ENCODE data around the gene ZMYND11. TPM values are rescaled to one million over a fixed set of nuclear protein-coding genes. Genes with fewer than 3 reads are reported as not detected.

ZMYND11 gene
- total RNA-seq, 1 experiment from 2014 or later, result 101 TPM

DNA sequence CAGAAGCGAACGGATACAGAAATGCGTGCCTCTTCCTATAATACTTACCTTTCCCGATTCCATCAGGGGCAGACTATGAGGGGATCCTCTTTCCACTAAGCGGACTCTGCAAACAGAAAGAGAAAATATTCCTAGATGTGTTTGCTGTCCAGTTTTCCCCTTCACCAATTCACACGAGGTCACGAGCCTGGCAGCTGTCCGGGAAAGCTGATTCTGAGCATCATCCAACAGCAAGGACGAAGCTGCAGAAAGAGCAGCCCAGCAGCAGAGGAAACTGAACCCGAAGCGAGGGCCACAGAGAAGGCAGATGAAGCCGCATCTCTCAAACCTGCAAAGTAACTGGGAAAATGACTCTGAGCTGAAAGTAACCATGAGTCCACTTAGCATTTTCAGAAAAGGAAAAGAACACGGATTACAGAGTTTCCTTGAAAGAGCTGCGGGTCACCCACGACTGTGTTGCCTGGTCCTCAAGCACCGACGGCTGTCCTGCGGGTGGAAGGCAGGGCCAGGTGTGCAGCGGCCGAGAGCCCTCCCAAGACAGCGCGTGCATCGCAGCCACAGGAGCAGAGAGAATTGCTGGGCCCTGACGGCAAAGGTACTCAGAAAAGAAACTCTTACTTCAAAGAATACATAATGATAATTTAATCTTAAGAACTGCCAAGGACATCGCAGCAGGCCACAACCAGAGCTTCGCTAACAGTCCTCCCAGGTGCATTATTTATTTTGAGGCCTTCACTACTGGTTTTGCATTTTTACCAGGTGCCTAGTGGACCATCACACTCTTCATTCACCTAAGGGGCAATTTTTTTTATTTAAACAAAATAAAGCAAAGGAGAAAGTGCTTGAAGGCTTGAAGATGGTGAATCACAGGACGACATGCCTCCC lies 153.3 kb downstream of the ZMYND11 start:
- Histone ChIP-seq H3K9me3 (no peaks in the 10 kb centered on the region), H3K4me1 (peaks cover 7% of the 10 kb centered on the region; the same call in 1 of the 2 replicates), H3K27me3 (replicated peaks; ENCODE audit: control insufficient read depth, insufficient read depth, low read length) (no peaks in the 10 kb centered on the region), H3K36me3 (ENCODE audit: control insufficient read depth, insufficient read depth, low read length) (0 out of 2 replicates have a peak, but pooled peaks cover 1% of the 10 kb centered on the region), H3K4me3 (ENCODE audit: low read depth, low read length) (no peak overlapping the region)
- no peaks in the 10 kb centered on the region for H3K27me3 Mint-ChIP-seq (ENCODE audit: insufficient read depth, unreplicated experiment)
- CTCF ChIA-PET, result interaction anchor here (0.6 to 1.0 kb wide), 2 partner anchors 41 to 148 kb away, joined by 3 to 10 read pairs; no protein-coding TSS in a partner anchor
- H3K4me3 Mint-ChIP-seq (ENCODE audit: unreplicated experiment), result no peak overlapping the region
- TF ChIP-seq, protein P1, sequence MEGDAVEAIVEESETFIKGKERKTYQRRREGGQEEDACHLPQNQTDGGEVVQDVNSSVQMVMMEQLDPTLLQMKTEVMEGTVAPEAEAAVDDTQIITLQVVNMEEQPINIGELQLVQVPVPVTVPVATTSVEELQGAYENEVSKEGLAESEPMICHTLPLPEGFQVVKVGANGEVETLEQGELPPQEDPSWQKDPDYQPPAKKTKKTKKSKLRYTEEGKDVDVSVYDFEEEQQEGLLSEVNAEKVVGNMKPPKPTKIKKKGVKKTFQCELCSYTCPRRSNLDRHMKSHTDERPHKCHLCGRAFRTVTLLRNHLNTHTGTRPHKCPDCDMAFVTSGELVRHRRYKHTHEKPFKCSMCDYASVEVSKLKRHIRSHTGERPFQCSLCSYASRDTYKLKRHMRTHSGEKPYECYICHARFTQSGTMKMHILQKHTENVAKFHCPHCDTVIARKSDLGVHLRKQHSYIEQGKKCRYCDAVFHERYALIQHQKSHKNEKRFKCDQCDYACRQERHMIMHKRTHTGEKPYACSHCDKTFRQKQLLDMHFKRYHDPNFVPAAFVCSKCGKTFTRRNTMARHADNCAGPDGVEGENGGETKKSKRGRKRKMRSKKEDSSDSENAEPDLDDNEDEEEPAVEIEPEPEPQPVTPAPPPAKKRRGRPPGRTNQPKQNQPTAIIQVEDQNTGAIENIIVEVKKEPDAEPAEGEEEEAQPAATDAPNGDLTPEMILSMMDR (IDR thresholded peaks at IDR 0.05; ENCODE audit: insufficient read depth in 1 of 2, low read depth in 1 of 2, low read length in 1 of 2, severe bottlenecking in 1 of 2, unreplicated experiment in 1 of 2), result no peak
- H3K27ac Mint-ChIP-seq (ENCODE audit: unreplicated experiment), result no peak overlapping the region
- POLR2A ChIA-PET, result interaction anchor here (1.5 kb wide), 1 partner anchor 41 kb away, joined by 5 read pairs; no protein-coding TSS in a partner anchor
- no TSS peak for BruUV-seq (replicated peaks)
- peaks cover 6% of the 10 kb centered on the region for H3K36me3 Mint-ChIP-seq (ENCODE audit: insufficient read depth, unreplicated experiment)
- H3K4me1 Mint-ChIP-seq (ENCODE audit: low read depth, unreplicated experiment), result no peaks in the 10 kb centered on the region
- no peaks in the 10 kb centered on the region for H3K9me3 Mint-ChIP-seq (ENCODE audit: unreplicated experiment)
- no peak for DNase-seq
- intact Hi-C loops (cut with micrococcal nuclease; ENCODE audit: unreplicated experiment), result no loop called here

DNA sequence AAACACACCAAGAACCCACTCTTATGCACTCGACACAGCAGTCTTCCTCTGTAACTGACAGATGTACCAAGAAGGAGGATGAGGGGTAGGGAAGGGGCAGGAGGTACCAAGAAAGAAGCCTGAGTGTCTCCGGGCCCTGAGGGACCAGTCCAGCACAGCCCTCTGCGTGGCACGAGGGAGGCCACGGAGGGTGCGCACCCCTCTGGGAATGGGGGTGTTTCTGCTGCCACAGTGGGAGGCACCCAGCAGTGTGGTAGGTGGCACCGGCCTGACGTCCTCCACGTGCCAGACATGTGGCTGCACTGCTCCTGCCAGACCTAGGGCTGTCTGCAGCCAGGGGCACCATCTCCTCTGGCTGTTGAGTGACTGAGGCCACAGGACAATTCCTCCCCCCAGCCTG lies 154.3 kb downstream of the ZMYND11 start:
- no peak for DNase-seq
- H3K27me3 Mint-ChIP-seq (ENCODE audit: insufficient read depth, unreplicated experiment), result no peaks in the 10 kb centered on the region
- H3K27me3 ChIP-seq (replicated peaks; ENCODE audit: control insufficient read depth, insufficient read depth, low read length), result no peaks in the 10 kb centered on the region
- H3K9me3 Mint-ChIP-seq (ENCODE audit: unreplicated experiment), result no peaks in the 10 kb centered on the region
- intact Hi-C loops (cut with micrococcal nuclease; ENCODE audit: unreplicated experiment), result no loop called here
- H3K4me1 Mint-ChIP-seq (ENCODE audit: low read depth, unreplicated experiment), result no peaks in the 10 kb centered on the region
- TF ChIP-seq, protein P1 (IDR thresholded peaks at IDR 0.05; ENCODE audit: insufficient read depth in 1 of 2, low read depth in 1 of 2, low read length in 1 of 2, severe bottlenecking in 1 of 2, unreplicated experiment in 1 of 2), result no peak
- no peak overlapping the region for H3K4me3 Mint-ChIP-seq (ENCODE audit: unreplicated experiment)
- BruUV-seq (replicated peaks), result no TSS peak
- no peak overlapping the region for H3K27ac Mint-ChIP-seq (ENCODE audit: unreplicated experiment)
- H3K36me3 Mint-ChIP-seq (ENCODE audit: insufficient read depth, unreplicated experiment), result peaks cover 6% of the 10 kb centered on the region
- H3K4me1 ChIP-seq, result peaks cover 7% of the 10 kb centered on the region; the same call in 1 of the 2 replicates
- 0 out of 2 replicates have a peak, but pooled peaks cover 1% of the 10 kb centered on the region for H3K36me3 ChIP-seq (ENCODE audit: control insufficient read depth, insufficient read depth, low read length)
- no peaks in the 10 kb centered on the region for H3K9me3 ChIP-seq
- H3K4me3 ChIP-seq (ENCODE audit: low read depth, low read length), result no peak overlapping the region
- CTCF ChIA-PET, result no interaction called here
- POLR2A ChIA-PET, result no interaction called here

DNA sequence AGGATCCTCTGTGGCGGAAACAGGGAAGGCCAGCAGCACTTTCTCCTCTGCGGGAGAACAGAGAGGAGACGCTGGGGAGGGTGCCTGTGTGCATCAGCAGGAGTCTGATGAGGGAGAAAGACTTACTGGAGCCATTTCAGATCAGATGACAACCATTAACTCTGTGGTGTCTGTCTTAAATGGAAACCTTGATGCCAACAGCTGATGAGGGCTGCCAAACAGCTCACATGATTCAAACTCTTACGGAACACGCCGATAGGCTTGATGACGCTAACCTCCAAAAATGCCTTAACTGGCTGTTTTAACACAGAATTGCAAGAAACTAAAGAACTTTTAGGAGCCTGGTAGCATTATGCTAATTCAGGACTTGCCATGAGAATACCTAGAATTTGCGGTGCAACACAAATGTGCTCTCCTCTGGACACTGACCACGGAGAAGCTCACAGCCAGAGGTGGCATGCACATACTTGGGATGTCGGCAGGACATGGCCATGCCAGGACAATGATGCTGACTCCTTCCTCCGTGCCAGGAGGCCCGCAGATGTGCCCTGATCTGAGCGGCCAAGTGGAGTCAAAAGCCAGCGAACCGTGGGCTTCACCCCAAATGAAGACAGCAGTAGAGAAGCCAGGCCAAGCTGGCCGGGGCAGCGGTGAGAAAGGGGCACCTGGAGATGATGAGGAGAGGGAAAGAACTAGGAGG lies 154.9 kb downstream of the ZMYND11 start:
- H3K4me3 ChIP-seq (ENCODE audit: low read depth, low read length), result no peak overlapping the region
- H3K9me3 ChIP-seq, result no peaks in the 10 kb centered on the region
- ChIA-PET CTCF (no interaction called here), POLR2A (no interaction called here)
- Mint-ChIP-seq H3K4me1 (ENCODE audit: low read depth, unreplicated experiment) (no peaks in the 10 kb centered on the region), H3K9me3 (ENCODE audit: unreplicated experiment) (no peaks in the 10 kb centered on the region), H3K36me3 (ENCODE audit: insufficient read depth, unreplicated experiment) (peaks cover 6% of the 10 kb centered on the region), H3K27me3 (ENCODE audit: insufficient read depth, unreplicated experiment) (no peaks in the 10 kb centered on the region), H3K4me3 (ENCODE audit: unreplicated experiment) (no peak overlapping the region), H3K27ac (ENCODE audit: unreplicated experiment) (no peak overlapping the region)
- no peak for DNase-seq
- intact Hi-C loops (cut with micrococcal nuclease; ENCODE audit: unreplicated experiment), result no loop called here
- no peaks in the 10 kb centered on the region for H3K27me3 ChIP-seq (replicated peaks; ENCODE audit: control insufficient read depth, insufficient read depth, low read length)
- BruUV-seq (replicated peaks), result no TSS peak
- peaks cover 7% of the 10 kb centered on the region; the same call in 1 of the 2 replicates for H3K4me1 ChIP-seq
- TF ChIP-seq, protein P1 (IDR thresholded peaks at IDR 0.05; ENCODE audit: insufficient read depth in 1 of 2, low read depth in 1 of 2, low read length in 1 of 2, severe bottlenecking in 1 of 2, unreplicated experiment in 1 of 2), result no peak
- 0 out of 2 replicates have a peak, but pooled peaks cover 1% of the 10 kb centered on the region for H3K36me3 ChIP-seq (ENCODE audit: control insufficient read depth, insufficient read depth, low read length)
